SK-N-SH (cell line): ENCODE results near the gene GRM1. TPM values are rescaled to one million over a fixed set of nuclear protein-coding genes. Genes with fewer than 3 reads are reported as not detected.

ENCODE experiments used
- CTCF ChIA-PET: fragments of 300-600, 350-600 bp; formaldehyde crosslinking; extraction: SDS; loops from one replicate; lab custom pipeline; 2021; lab: Yijun Ruan, JAX
- POLR2A ChIA-PET: fragments of 350-600 bp; sonication (Branson Sonifier 250); formaldehyde crosslinking; extraction: SDS; loops from one replicate; lab custom pipeline; 2020; ENCODE audit warnings: antibody characterized with exemption, inconsistent platforms; lab: Yijun Ruan, JAX
- DNase-seq: peaks from one replicate; pipeline ENCODE4 v3.0.0; 2012
- H2AFZ ChIP-seq: fragments of 200-600 bp; sonication (generic); 2 replicates; pipeline ENCODE4 v1.8.1; 2016; ENCODE audit warnings: antibody characterized with exemption, mild to moderate bottlenecking, low read depth
- H3F3A ChIP-seq: fragments of 200-600 bp; sonication (generic); replicated peaks from 2 replicates; pipeline ENCODE3; 2016; ENCODE audit warnings: antibody characterized with exemption, mild to moderate bottlenecking; ENCODE audit not compliant: insufficient read depth
- H3K27ac ChIP-seq, 2 experiments: fragments of 200-500 bp in 1 of 2; fragments of 200-600 bp in 1 of 2; sonication (Bioruptor generic) in 1 of 2; sonication (generic), shearing (Covaris generic) in 1 of 2; 2 replicates each; pipeline versions ENCODE4 v1.5.1 to v1.6.1; 2014 to 2016; ENCODE audit warnings: low read depth in 2 of 2, inconsistent platforms in 1 of 2, low read length in 1 of 2, mild to moderate bottlenecking in 1 of 2, mixed read lengths in 1 of 2
- H3K27me3 ChIP-seq: fragments of 200-600 bp; sonication (generic), shearing (Covaris generic); 2 replicates; pipeline ENCODE4 v1.6.1; 2016; ENCODE audit warnings: mixed run types; ENCODE audit not compliant: insufficient read depth
- H3K36me3 ChIP-seq, 2 experiments: fragments of 200-500 bp in 1 of 2; fragments of 200-600 bp in 1 of 2; sonication (Bioruptor generic) in 1 of 2; sonication (generic) in 1 of 2; replicated peaks in 1 of 2; 2 replicates each; pipeline versions ENCODE3 to v1.5.1; 2014 to 2016; ENCODE audit warnings: low read length in 1 of 2, mild to moderate bottlenecking in 1 of 2; ENCODE audit not compliant: insufficient read depth in 2 of 2, control insufficient read depth in 1 of 2
- H3K4me1 ChIP-seq, 2 experiments: fragments of 200-500 bp in 1 of 2; fragments of 200-600 bp in 1 of 2; sonication (Bioruptor generic) in 1 of 2; sonication (generic), shearing (Covaris generic) in 1 of 2; 2 replicates each; pipeline versions ENCODE4 v1.5.1 to v1.6.1; 2014 to 2016; ENCODE audit warnings: low read depth in 1 of 2, low read length in 1 of 2, mixed run types in 1 of 2; ENCODE audit not compliant: insufficient read depth in 2 of 2, control insufficient read depth in 1 of 2
- H3K4me2 ChIP-seq: fragments of 200-600 bp; sonication (generic), shearing (Covaris generic); 2 replicates; pipeline ENCODE4 v1.6.1; 2017; ENCODE audit warnings: mixed run types
- H3K4me3 ChIP-seq, 2 experiments: fragments of 200-500 bp in 1 of 2; fragments of 200-600 bp in 1 of 2; sonication (Bioruptor generic) in 1 of 2; sonication (generic), shearing (Covaris generic) in 1 of 2; 2 replicates each; pipeline versions ENCODE4 v1.5.1 to v1.8.1; 2014 to 2016; ENCODE audit warnings: low read depth in 2 of 2, inconsistent platforms in 1 of 2, low read length in 1 of 2, mild to moderate bottlenecking in 1 of 2, mixed read lengths in 1 of 2, moderate library complexity in 1 of 2
- H3K79me2 ChIP-seq: fragments of 200-600 bp; sonication (generic); 2 replicates; pipeline ENCODE4 v1.8.1; 2017; ENCODE audit warnings: mild to moderate bottlenecking; ENCODE audit not compliant: insufficient read depth
- H3K9ac ChIP-seq: fragments of 200-600 bp; sonication (generic); 2 replicates; pipeline ENCODE4 v1.6.1; 2017; ENCODE audit warnings: mixed run types
- H3K9me2 ChIP-seq: fragments of 200-600 bp; sonication (generic); 2 replicates; pipeline ENCODE4 v1.6.1; 2017; ENCODE audit warnings: mixed run types
- H3K9me3 ChIP-seq: fragments of 200-600 bp; sonication (generic); 2 replicates; pipeline ENCODE4 v1.6.1; 2017; ENCODE audit warnings: mixed run types, mild to moderate bottlenecking, moderate library complexity
- H4K20me1 ChIP-seq: fragments of 200-600 bp; sonication (generic); 2 replicates; pipeline ENCODE4 v1.6.1; 2017; ENCODE audit warnings: mild to moderate bottlenecking, mixed run types; ENCODE audit not compliant: insufficient read depth
- CHD2 ChIP-seq: fragments of 150-350 bp; IDR thresholded peaks from 2 replicates; pipeline ENCODE4 v1.6.1; 2018; ENCODE audit warnings: low read length; ENCODE audit not compliant: partially characterized antibody
- EP300 ChIP-seq, 2 experiments: IDR thresholded peaks; 2 replicates each; pipeline versions ENCODE4 v1.4.0 to v1.6.1; 2012; ENCODE audit warnings: borderline replicate concordance in 1 of 2, low read depth in 1 of 2, low read length in 1 of 2
- FOSL2 ChIP-seq: IDR thresholded peaks from 2 replicates; pipeline ENCODE4 v1.4.0; 2012; ENCODE audit warnings: low read depth, mild to moderate bottlenecking, moderate library complexity, borderline replicate concordance
- FOXJ3 ChIP-seq: sonication (generic); formaldehyde crosslinking; IDR thresholded peaks from 2 replicates; pipeline ENCODE4 v1.5.1; 2020; ENCODE audit warnings: mild to moderate bottlenecking, missing genetic modification reagents
- MAX ChIP-seq: IDR thresholded peaks from 2 replicates; pipeline ENCODE4 v1.4.0; 2012; ENCODE audit warnings: low read depth
- MEF2A ChIP-seq: IDR thresholded peaks from 2 replicates; pipeline ENCODE4 v1.4.0; 2012; ENCODE audit warnings: low read depth, borderline replicate concordance
- PBX3 ChIP-seq: IDR thresholded peaks from 2 replicates; pipeline ENCODE4; 2012
- REST ChIP-seq: IDR thresholded peaks from 2 replicates; pipeline ENCODE4 v1.6.1; 2012; ENCODE audit warnings: mild to moderate bottlenecking, low read depth, low read length, moderate library complexity
- RXRA ChIP-seq: IDR thresholded peaks from 2 replicates; pipeline ENCODE4 v1.4.0; 2012; ENCODE audit warnings: low read depth, mild to moderate bottlenecking, borderline replicate concordance
- SIN3A ChIP-seq: IDR thresholded peaks from 2 replicates; pipeline ENCODE4 v1.6.1; 2012; ENCODE audit warnings: low read depth, mild to moderate bottlenecking, low read length, moderate library complexity, borderline replicate concordance
- SMC3 ChIP-seq: IDR thresholded peaks from 2 replicates; pipeline ENCODE4 v1.6.1; 2012; ENCODE audit warnings: low read depth, low read length, improper control_type of control experiment
- TCF12 ChIP-seq: IDR thresholded peaks from 2 replicates; pipeline ENCODE4 v1.4.0; 2012
- USF2 ChIP-seq: fragments of 150-350 bp; IDR thresholded peaks from 2 replicates; pipeline ENCODE4 v1.6.1; 2017; ENCODE audit warnings: antibody characterized with exemption, low read length, low read depth, borderline replicate concordance
- WGBS: methylation state at CpG from one replicate; pipeline ENCODE4 v1.1.6; 2017; ENCODE audit warnings: low lambda C conversion rate; 5-methylcytosine and 5-hydroxymethylcytosine counted together
- polyA plus RNA-seq, 3 experiments: library from polyadenylated mRNA; depleted of rRNA; stranded (reverse); fragments of >200 nt; gene quantifications; 2 replicates each; pipeline ENCODE4 v1.2.3, GENCODE V29; 2012

GRM1 gene
- polyA plus RNA-seq, 1 of the 3 experiments (the other 2 are of a cell fraction) = 0.05 TPM

- ChIA-PET POLR2A (no interaction called here), CTCF (interaction anchor here (0.8 kb wide), 1 partner anchor 14 kb away, joined by 3 read pairs; no protein-coding TSS in a partner anchor)
- no peak overlapping the region for H3K27ac ChIP-seq
- H3K9me3 ChIP-seq = no peaks in the 10 kb centered on the region
- no peaks in the 10 kb centered on the region for H3F3A ChIP-seq
- H3K4me1 ChIP-seq = peaks cover 0 to 8% of the 10 kb centered on the region in 2 experiments; a peak in 2 of 4 replicates
- H3K79me2 ChIP-seq = no peaks in the 10 kb centered on the region
- H3K4me3 ChIP-seq = no peak overlapping the region
- no peaks in the 10 kb centered on the region for H3K27me3 ChIP-seq
- no peak overlapping the region for H3K4me2 ChIP-seq
- H2AFZ ChIP-seq = no peak overlapping the region
- DNase-seq = no peak
- no peaks in the 10 kb centered on the region for H3K9me2 ChIP-seq
- H3K36me3 ChIP-seq = no peaks in the 10 kb centered on the region
- no peak overlapping the region for H3K9ac ChIP-seq
- H4K20me1 ChIP-seq = no peaks in the 10 kb centered on the region
- TF ChIP-seq USF2 = no peak
- no peak for TF ChIP-seq FOXJ3 (CRISPR knock-in tag)
- TF ChIP-seq MEF2A = no peak
- TF ChIP-seq CHD2 = no peak
- no peak for TF ChIP-seq TCF12
Observed at GRCh38 chr6:146302994-146303393, 274.1 kb downstream of the GRM1 start.

GRCh38 chr6:146304181-146304580 is 275.3 kb downstream of the GRM1 start:
- Histone ChIP-seq H3K4me1 (peaks cover 0 to 8% of the 10 kb centered on the region in 2 experiments; a peak in 2 of 4 replicates), H3K27me3 (no peaks in the 10 kb centered on the region), H3K79me2 (no peaks in the 10 kb centered on the region), H4K20me1 (no peaks in the 10 kb centered on the region), H3F3A (no peaks in the 10 kb centered on the region), H3K9ac (no peak overlapping the region), H3K4me3 (no peak overlapping the region)
- CTCF ChIA-PET = interaction anchor here (0.6 kb wide), 1 partner anchor 38 kb away, joined by 3 read pairs; no protein-coding TSS in a partner anchor
- no peak for DNase-seq
- POLR2A ChIA-PET = no interaction called here
- 57% methylated on average over 3 of the region's 3 CpGs for WGBS
- TF ChIP-seq SMC3 = no peak
- no peak for TF ChIP-seq SIN3A
- TF ChIP-seq RXRA = no peak
- no peak for TF ChIP-seq PBX3
- no peak for TF ChIP-seq MAX
- no peak for TF ChIP-seq EP300 (IDR thresholded peaks at IDR 0.05; ENCODE audit: borderline replicate concordance in 1 of 2, low read depth in 1 of 2, low read length in 1 of 2)
- no peak for TF ChIP-seq REST
- no peak for TF ChIP-seq FOSL2
- TF ChIP-seq, all 33 proteins: peak for 0
- H2AFZ ChIP-seq = no peak overlapping the region
- H3K36me3 ChIP-seq = no peaks in the 10 kb centered on the region
- no peaks in the 10 kb centered on the region for H3K9me2 ChIP-seq
- H3K27ac ChIP-seq = no peak overlapping the region
- no peaks in the 10 kb centered on the region for H3K9me3 ChIP-seq
- no peak overlapping the region for H3K4me2 ChIP-seq
